Activated T-cell treated with anti-CD3 and anti-CD28 coated beads, Interleukin-2, amount 50 U/mL, for 72 hours (primary cell): ENCODE data around the gene AMBRA1. TPM values are rescaled to one million over a fixed set of nuclear protein-coding genes. Genes with fewer than 3 reads are reported as not detected.
"Not testable (repeated sequence)": the region's sequence is repeated elsewhere in the genome, so short reads cannot be mapped to it uniquely, and the experiment has no call there.

ENCODE experiments used
- ATAC-seq, 2 donors: fragments of 150-1000 bp; cut with Tn5 transposase; replicated peaks in 1 of 2; 2 replicates each; pipeline ENCODE4 v1.10.0; 2021; ENCODE audit warnings: moderate library complexity in 2 of 2, mild to moderate bottlenecking in 1 of 2
- DNase-seq, 2 donors: peaks; one replicate each; pipeline ENCODE4 v3.0.0; 2021 to 2022; ENCODE audit warnings: mixed read lengths in 1 of 2
- H3K27ac Mint-ChIP-seq: one replicate; pipeline ENCODE4 v1.8.0; 2022; ENCODE audit warnings: mild to moderate bottlenecking, moderate library complexity, mixed read lengths
- H3K27me3 Mint-ChIP-seq: one replicate; pipeline ENCODE4 v1.8.0; 2022; ENCODE audit warnings: low read depth, mixed read lengths
- H3K36me3 Mint-ChIP-seq, 2 donors: one replicate each; pipeline ENCODE4 v1.8.0; 2022; ENCODE audit warnings: mixed read lengths in 2 of 2, mild to moderate bottlenecking in 1 of 2; ENCODE audit not compliant: insufficient read depth in 2 of 2
- H3K4me1 Mint-ChIP-seq: one replicate; pipeline ENCODE4 v1.8.0; 2022; ENCODE audit warnings: low read depth, mixed read lengths
- H3K4me3 Mint-ChIP-seq, 2 donors: one replicate each; pipeline ENCODE4 v1.8.0; 2022; ENCODE audit warnings: mild to moderate bottlenecking in 2 of 2, mixed read lengths in 2 of 2, moderate library complexity in 2 of 2
- H3K9me3 Mint-ChIP-seq, 2 donors: one replicate each; pipeline ENCODE4 v1.8.0; 2022; ENCODE audit warnings: mixed read lengths in 2 of 2
- total RNA-seq, 2 donors: library from RNA; stranded (reverse); gene quantifications; one replicate each; pipeline ENCODE4 v1.2.3, GENCODE V29; 2022

Gene AMBRA1
- total RNA-seq, 2 donors from 2014 or later: 32.2 to 35.2 TPM

- ATAC-seq (peak; percentile 85 to 88), DNase-seq (peak; percentile 77 to 80)
- Mint-ChIP-seq H3K27ac (peak overlapping the region; percentile 32), H3K27me3 (no peaks in the 10 kb centered on the region), H3K36me3 (peaks cover 1 to 10% of the 10 kb centered on the region in 2 donors), H3K9me3 (peaks cover 0 to 1% of the 10 kb centered on the region in 2 donors), H3K4me3 (peak overlapping the region; percentile 31 to 68), H3K4me1 (peaks cover 16% of the 10 kb centered on the region)
These were observed 64.5 kb downstream of the AMBRA1 start for GRCh38 chr11:46529095-46529905.

GRCh38 chr11:46528445-46529094 is 65.3 kb downstream of the AMBRA1 start:
- peaks cover 16% of the 10 kb centered on the region for H3K4me1 Mint-ChIP-seq
- peak overlapping the region; percentile 39 for H3K27ac Mint-ChIP-seq
- DNase-seq (no peak), ATAC-seq (peak; percentile 49 to 55)
- peaks cover 1 to 10% of the 10 kb centered on the region in 2 donors for H3K36me3 Mint-ChIP-seq
- no peaks in the 10 kb centered on the region for H3K27me3 Mint-ChIP-seq
- peak overlapping the region; percentile 38 to 68 for H3K4me3 Mint-ChIP-seq
- H3K9me3 Mint-ChIP-seq: peaks cover 0 to 1% of the 10 kb centered on the region in 2 donors

- Mint-ChIP-seq H3K4me1 (peaks cover 16% of the 10 kb centered on the region), H3K27ac (no peak overlapping the region), H3K9me3 (peaks cover 0 to 1% of the 10 kb centered on the region in 2 donors), H3K27me3 (no peaks in the 10 kb centered on the region), H3K4me3 (no peak overlapping the region), H3K36me3 (peaks cover 1 to 10% of the 10 kb centered on the region in 2 donors)
- DNase-seq: no peak
- no peak for ATAC-seq
These were observed 66.2 kb downstream of the AMBRA1 start for GRCh38 chr11:46527591-46528130.

GRCh38 chr11:46526216-46527215 is 67.3 kb downstream of the AMBRA1 start:
- peaks cover 0 to 1% of the 10 kb centered on the region in 2 donors for H3K9me3 Mint-ChIP-seq
- no peak overlapping the region for H3K27ac Mint-ChIP-seq
- H3K36me3 Mint-ChIP-seq: peaks cover 1 to 10% of the 10 kb centered on the region in 2 donors
- DNase-seq (no peak), ATAC-seq (no peak)
- H3K27me3 Mint-ChIP-seq: no peaks in the 10 kb centered on the region
- H3K4me3 Mint-ChIP-seq: no peak overlapping the region
- peaks cover 16% of the 10 kb centered on the region for H3K4me1 Mint-ChIP-seq

GRCh38 chr11:46524201-46524770 is 69.5 kb downstream of the AMBRA1 start:
- Mint-ChIP-seq H3K4me1 (peaks cover 13% of the 10 kb centered on the region), H3K4me3 (no peak overlapping the region), H3K27ac (no peak overlapping the region), H3K9me3 (peaks cover 0 to 1% of the 10 kb centered on the region in 2 donors), H3K36me3 (peaks cover 0 to 10% of the 10 kb centered on the region in 2 donors), H3K27me3 (no peaks in the 10 kb centered on the region)
- DNase-seq (no peak), ATAC-seq (no peak)

GRCh38 chr11:46523290-46523689 is 70.5 kb downstream of the AMBRA1 start:
- Mint-ChIP-seq H3K36me3 (peaks cover 0 to 10% of the 10 kb centered on the region in 2 donors), H3K9me3 (peaks cover 0 to 1% of the 10 kb centered on the region in 2 donors), H3K4me1 (peaks cover 3% of the 10 kb centered on the region), H3K27me3 (no peaks in the 10 kb centered on the region), H3K4me3 (no peak overlapping the region), H3K27ac (no peak overlapping the region)
- no peak for DNase-seq
- no peak for ATAC-seq

- Mint-ChIP-seq H3K27ac (no peak overlapping the region), H3K27me3 (no peaks in the 10 kb centered on the region), H3K36me3 (peaks cover 0 to 10% of the 10 kb centered on the region in 2 donors), H3K9me3 (peaks cover 0 to 1% of the 10 kb centered on the region in 2 donors), H3K4me3 (no peak overlapping the region), H3K4me1 (no peaks in the 10 kb centered on the region)
- no peak for DNase-seq
- ATAC-seq: no peak
These were observed 71.0 kb downstream of the AMBRA1 start for GRCh38 chr11:46522682-46523281.

GRCh38 chr11:46521961-46522681 is 71.7 kb downstream of the AMBRA1 start:
- H3K27ac Mint-ChIP-seq: no peak overlapping the region
- H3K27me3 Mint-ChIP-seq: no peaks in the 10 kb centered on the region
- H3K9me3 Mint-ChIP-seq: peaks cover 0 to 1% of the 10 kb centered on the region in 2 donors
- H3K4me3 Mint-ChIP-seq: no peak overlapping the region
- ATAC-seq: no peak
- DNase-seq: no peak
- peaks cover 0 to 9% of the 10 kb centered on the region in 2 donors for H3K36me3 Mint-ChIP-seq
- H3K4me1 Mint-ChIP-seq: no peaks in the 10 kb centered on the region

GRCh38 chr11:46520971-46521745 is 72.7 kb downstream of the AMBRA1 start:
- DNase-seq: no peak
- no peaks in the 10 kb centered on the region for H3K9me3 Mint-ChIP-seq
- peaks cover 0 to 3% of the 10 kb centered on the region in 2 donors for H3K36me3 Mint-ChIP-seq
- no peaks in the 10 kb centered on the region for H3K27me3 Mint-ChIP-seq
- H3K4me3 Mint-ChIP-seq: no peak overlapping the region
- ATAC-seq: no peak
- no peaks in the 10 kb centered on the region for H3K4me1 Mint-ChIP-seq
- no peak overlapping the region for H3K27ac Mint-ChIP-seq

- no peaks in the 10 kb centered on the region for H3K36me3 Mint-ChIP-seq
- H3K4me3 Mint-ChIP-seq: no peak overlapping the region
- H3K9me3 Mint-ChIP-seq: no peaks in the 10 kb centered on the region
- ATAC-seq (no peak), DNase-seq (no peak)
- H3K4me1 Mint-ChIP-seq: peaks cover 2% of the 10 kb centered on the region
- H3K27ac Mint-ChIP-seq: no peak overlapping the region
- H3K27me3 Mint-ChIP-seq: no peaks in the 10 kb centered on the region
These were observed 74.5 kb downstream of the AMBRA1 start for GRCh38 chr11:46519351-46519750.

GRCh38 chr11:46518928-46519327 is 74.9 kb downstream of the AMBRA1 start:
- ATAC-seq, H3K4me3 Mint-ChIP-seq, DNase-seq, H3K4me1 Mint-ChIP-seq, H3K36me3 Mint-ChIP-seq, H3K27me3 Mint-ChIP-seq, H3K9me3 Mint-ChIP-seq, H3K27ac Mint-ChIP-seq: not testable (repeated sequence)
